Measurements from ENCODE around the gene JMJD8. TPM values are rescaled to one million over a fixed set of nuclear protein-coding genes. Genes with fewer than 3 reads are reported as not detected.

Gene JMJD8
- polyA plus RNA-seq, 1 experiment, result 91.8 TPM

DNA sequence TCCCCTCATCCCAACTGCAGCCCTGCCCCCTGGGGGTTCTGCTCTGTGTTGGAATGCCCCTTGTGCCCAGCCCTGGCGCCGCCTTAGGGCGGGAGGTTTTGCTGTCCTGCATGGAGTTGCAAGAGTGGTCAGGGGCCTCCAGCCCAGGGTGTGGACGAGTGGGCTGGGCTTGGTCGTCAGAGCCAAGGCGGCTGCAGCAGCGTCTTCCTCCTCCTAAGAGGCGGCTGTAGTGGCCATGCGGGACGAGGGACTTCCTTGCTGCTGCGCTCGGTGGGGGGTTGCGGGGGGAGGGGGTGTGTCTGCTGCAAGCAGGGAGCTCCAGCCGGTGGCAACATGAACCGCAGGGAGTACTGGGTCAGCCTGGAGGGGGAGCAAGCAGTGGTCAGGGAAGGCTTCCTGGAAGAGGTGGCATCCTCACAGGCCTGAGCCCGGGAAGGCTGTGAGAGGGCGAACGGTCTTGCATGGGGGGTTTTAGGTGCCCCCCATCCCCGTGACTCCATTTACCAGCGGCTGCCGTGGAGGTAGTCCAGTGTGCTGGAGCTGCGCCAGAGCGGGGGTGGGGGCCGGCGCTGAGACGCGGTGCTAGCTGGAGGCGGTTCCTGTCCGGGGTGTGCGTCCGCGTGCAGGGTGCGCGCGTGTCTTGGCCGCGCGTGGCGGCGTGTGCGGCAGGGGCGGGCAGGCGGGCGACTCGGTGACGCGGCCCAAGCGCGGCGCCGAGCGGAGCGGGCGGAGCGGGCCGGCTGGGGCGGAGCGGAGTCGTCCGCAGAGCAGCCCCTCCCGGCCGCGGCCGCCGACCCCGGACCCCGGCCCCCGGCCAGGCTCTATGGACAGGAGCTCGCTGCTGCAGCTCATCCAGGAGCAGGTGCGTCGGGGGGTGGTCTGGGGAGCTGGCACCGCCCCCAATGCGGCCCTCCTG, 8.9 kb downstream of the JMJD8 start, which contains the start of gene RHBDL1:
TSS of gene RHBDL1 (plus strand) at position 704 of the 916 bp plus-strand sequence. CDS start at position 824, 120 bp downstream.
- no peak for TF ChIP-seq CTCF (IDR thresholded peaks at IDR 0.05; ENCODE audit: insufficient read depth, low read depth, low read length)
- CTCF ChIA-PET, result interaction anchor here (0.8 to 1.9 kb wide), 2 partner anchors 7 to 9 kb away, joined by 4 to 6 read pairs; partner anchors contain the start of gene RHOT2
- H3K4me3 ChIP-seq (ENCODE audit: low read depth, low read length), result peak within 1 kb of the TSS; percentile 40
- DNase-seq (ENCODE audit: low read depth), result no peak
- peaks cover 32% of the 10 kb centered on the region for H3K36me3 ChIP-seq (ENCODE audit: control insufficient read depth, insufficient read depth, low read length)
- POLR2A ChIA-PET, result no interaction called here
- no peaks in the 10 kb centered on the region for H3K27me3 ChIP-seq (ENCODE audit: control insufficient read depth, insufficient read depth, low read length)

DNA sequence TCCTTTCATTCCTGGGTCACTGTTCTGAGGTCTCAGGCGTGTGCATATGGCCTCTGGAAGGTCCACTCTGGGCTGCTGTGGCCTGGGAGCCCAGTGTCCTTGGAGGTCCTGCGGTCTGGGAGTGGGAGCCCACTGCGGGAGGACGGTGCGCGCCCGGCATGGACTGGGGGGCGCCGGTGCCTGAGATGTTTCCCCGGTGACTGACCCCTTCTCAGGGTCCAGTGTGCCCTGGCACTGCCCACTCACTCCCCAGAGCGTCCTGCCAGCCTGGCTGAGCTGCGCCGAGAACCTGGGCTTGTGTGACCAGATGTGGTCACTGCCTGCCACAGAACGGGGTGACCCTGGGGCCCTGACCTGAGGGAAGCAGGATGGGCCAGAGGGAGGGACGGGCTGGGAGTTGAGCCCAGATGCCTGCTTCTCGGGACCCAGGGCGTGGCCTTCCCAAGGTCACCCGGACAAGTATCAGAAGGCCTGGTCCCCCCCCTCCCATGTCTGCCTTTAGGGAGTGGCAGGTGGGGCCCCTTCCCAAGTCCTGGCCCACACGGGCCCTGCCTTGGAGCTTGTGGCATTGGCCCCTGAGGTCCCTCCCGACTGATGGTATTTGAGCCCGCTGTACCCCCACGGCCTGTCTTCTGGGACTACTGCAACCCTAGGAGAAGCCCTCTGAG, 9.8 kb downstream of the JMJD8 start:
- POLR2A ChIA-PET, result no interaction called here
- Histone ChIP-seq H3K4me3 (ENCODE audit: low read depth, low read length) (no peak overlapping the region), H3K36me3 (ENCODE audit: control insufficient read depth, insufficient read depth, low read length) (peaks cover 38% of the 10 kb centered on the region), H3K27me3 (ENCODE audit: control insufficient read depth, insufficient read depth, low read length) (no peaks in the 10 kb centered on the region)
- CTCF ChIA-PET, result no interaction called here
- TF ChIP-seq CTCF (IDR thresholded peaks at IDR 0.05; ENCODE audit: insufficient read depth, low read depth, low read length), result no peak
- DNase-seq (ENCODE audit: low read depth), result no peak

DNA sequence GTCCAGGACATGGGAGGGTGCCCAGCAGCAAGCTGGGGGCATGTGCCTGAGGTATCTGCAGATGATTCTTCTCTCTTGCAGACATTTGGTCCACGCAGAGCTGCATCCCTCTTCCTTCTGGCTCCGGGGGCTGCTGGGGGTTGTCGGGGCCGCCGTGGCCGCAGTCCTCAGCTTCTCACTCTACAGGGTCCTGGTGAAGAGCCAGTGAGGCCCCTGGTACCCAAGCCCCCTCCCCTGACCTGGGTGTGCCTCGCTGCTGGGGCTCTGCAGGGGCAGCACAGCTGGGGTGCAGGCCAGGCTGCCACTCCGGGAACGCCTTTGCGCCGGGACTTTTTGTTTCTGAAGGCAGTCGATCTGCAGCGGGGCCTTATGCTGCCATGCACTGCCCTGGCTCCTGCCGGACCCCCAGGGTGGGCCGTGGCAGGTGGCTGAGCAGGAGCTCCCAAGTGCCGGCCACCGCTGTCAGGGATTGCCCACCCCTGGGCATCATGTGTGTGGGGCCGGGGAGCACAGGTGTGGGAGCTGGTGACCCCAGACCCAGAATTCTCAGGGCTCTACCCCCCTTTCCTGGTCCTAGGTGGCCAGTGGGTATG, 10.6 kb downstream of the JMJD8 start:
- H3K4me3 ChIP-seq (ENCODE audit: low read depth, low read length), result no peak overlapping the region
- ChIA-PET POLR2A (no interaction called here), CTCF (interaction anchor here (1.0 kb wide), 1 partner anchor 13 kb away, joined by 4 read pairs; no protein-coding TSS in a partner anchor)
- no peak for DNase-seq (ENCODE audit: low read depth)
- H3K36me3 ChIP-seq (ENCODE audit: control insufficient read depth, insufficient read depth, low read length), result peaks cover 41% of the 10 kb centered on the region
- H3K27me3 ChIP-seq (ENCODE audit: control insufficient read depth, insufficient read depth, low read length), result no peaks in the 10 kb centered on the region
- TF ChIP-seq CTCF (IDR thresholded peaks at IDR 0.05; ENCODE audit: insufficient read depth, low read depth, low read length), result no peak

DNA sequence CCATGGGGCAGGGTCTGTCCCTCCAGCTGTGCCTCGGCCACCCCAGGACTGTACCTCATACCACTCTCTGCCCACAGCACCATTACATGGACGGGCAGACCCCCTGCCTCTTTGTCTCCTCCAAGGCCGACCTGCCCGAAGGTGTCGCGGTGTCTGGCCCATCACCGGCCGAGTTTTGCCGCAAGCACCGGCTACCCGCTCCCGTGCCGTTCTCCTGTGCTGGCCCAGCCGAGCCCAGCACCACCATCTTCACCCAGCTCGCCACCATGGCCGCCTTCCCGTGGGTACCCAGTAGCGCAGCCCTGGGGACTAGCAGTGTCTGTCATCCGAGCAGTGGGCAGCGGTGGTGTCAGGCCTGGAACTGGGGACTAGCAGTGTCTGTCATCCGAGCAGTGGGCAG, 11.3 kb downstream of the JMJD8 start:
- TF ChIP-seq CTCF (IDR thresholded peaks at IDR 0.05; ENCODE audit: insufficient read depth, low read depth, low read length), result no peak
- POLR2A ChIA-PET, result no interaction called here
- Histone ChIP-seq H3K27me3 (ENCODE audit: control insufficient read depth, insufficient read depth, low read length) (no peaks in the 10 kb centered on the region), H3K36me3 (ENCODE audit: control insufficient read depth, insufficient read depth, low read length) (peaks cover 41% of the 10 kb centered on the region), H3K4me3 (ENCODE audit: low read depth, low read length) (no peak overlapping the region)
- CTCF ChIA-PET, result interaction anchor here (1.0 kb wide), 1 partner anchor 12 kb away, joined by 4 read pairs; no protein-coding TSS in a partner anchor
- DNase-seq (ENCODE audit: low read depth), result no peak

- H3K4me3 ChIP-seq (ENCODE audit: low read depth, low read length), result no peak overlapping the region
- H3K36me3 ChIP-seq (ENCODE audit: control insufficient read depth, insufficient read depth, low read length), result peaks cover 41% of the 10 kb centered on the region
- POLR2A ChIA-PET, result no interaction called here
- DNase-seq (ENCODE audit: low read depth), result no peak
- TF ChIP-seq CTCF (IDR thresholded peaks at IDR 0.05; ENCODE audit: insufficient read depth, low read depth, low read length), result no peak
- CTCF ChIA-PET, result no interaction called here
- no peaks in the 10 kb centered on the region for H3K27me3 ChIP-seq (ENCODE audit: control insufficient read depth, insufficient read depth, low read length)
Measured at GRCh38 chr16:672371-672770, 11.8 kb downstream of the JMJD8 start.

Data from BJ (cell line).